Activated CD4-positive, CD25-positive, alpha-beta regulatory T cell treated with anti-CD3 and anti-CD28 coated beads, Interleukin-2, amount 50 U/mL, for 16 hours (primary cell): ENCODE results near the gene PXMP4.

Experiments
- DNase-seq: peaks from one replicate; pipeline ENCODE4 v3.0.0-alpha.2; 2020; ENCODE audit warnings: low read depth, low spot score

PXMP4 gene

GRCh38 chr20:33656010-33656782 is 63.9 kb downstream of the PXMP4 start:
- no peak for DNase-seq

DNA sequence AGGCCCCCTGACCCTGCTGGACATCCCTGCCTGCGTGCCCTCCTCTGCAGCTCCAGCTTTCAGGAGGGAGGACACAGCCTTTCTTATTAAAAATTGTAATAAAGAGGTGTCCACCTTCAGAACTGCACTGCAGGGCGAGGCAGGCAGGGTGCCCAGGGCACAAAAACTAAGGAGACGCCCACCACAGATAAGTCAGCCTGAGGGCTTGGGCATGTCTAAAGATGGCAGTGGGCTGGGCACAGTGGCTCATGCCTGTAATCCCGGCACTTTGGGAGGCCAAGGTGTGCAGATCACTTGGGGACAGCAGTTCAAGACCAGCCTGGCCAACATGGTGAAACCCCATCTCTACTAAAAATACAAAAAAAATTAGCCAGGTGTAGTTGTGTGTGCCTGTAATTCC is 64.9 kb downstream of the PXMP4 start:
- no peak for DNase-seq

DNA sequence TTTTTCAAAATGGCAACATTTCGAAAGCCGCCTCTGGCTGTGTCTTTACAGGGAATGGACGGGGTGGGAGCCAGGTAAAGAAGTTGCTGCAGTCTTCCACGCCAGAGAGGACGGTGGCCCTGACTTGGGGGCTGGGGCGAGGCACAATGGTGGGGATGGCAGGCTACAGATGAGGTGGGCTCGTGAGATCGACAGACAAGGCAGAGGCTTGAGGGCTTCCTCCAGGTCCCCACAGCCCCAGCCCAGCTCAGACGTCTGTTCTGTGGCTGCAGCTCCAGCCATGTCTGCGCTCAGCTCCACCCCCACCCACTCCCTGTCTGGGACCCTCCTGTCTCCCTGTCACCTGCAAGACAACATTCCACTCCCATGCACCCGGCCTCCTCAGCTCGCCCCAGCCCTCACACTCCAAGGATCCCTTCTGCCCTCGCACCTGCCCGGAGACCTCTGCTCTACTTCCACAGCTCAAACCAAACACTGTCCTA is 65.4 kb downstream of the PXMP4 start:
- no peak for DNase-seq

DNA sequence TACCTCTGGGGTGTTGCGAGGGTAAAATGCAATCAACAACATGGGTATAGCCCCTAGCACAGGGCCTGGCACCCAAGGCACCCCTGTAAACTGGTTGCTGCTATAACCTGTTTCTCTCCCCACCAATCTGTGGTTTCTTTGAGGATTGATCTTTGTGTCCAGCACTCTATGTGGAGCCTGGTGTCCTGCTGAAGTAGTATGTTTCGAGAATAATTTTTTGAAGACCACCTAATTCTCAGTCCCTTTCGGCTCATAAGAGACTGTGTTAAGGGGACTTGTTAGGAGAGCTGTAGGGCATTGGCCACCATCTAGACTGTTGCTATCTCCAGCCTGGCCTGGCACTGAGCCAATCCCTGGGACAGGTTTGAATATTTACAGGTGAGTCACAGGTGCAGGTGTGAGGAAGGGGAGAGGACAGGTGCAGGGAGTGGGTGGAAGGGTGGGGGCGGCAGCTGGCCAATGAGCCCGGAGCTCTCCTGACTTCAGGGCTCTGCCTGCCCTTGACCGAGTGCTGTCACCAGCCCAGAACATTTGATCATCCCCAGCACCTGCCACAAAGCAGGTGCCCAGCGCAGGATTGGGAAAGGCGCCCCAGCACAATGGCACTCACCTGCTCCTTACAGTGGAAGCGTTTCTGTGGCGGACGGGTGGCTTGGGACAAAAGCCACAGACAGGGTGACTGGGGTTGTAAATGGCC is 66.1 kb downstream of the PXMP4 start:
- DNase-seq, result no peak

DNA sequence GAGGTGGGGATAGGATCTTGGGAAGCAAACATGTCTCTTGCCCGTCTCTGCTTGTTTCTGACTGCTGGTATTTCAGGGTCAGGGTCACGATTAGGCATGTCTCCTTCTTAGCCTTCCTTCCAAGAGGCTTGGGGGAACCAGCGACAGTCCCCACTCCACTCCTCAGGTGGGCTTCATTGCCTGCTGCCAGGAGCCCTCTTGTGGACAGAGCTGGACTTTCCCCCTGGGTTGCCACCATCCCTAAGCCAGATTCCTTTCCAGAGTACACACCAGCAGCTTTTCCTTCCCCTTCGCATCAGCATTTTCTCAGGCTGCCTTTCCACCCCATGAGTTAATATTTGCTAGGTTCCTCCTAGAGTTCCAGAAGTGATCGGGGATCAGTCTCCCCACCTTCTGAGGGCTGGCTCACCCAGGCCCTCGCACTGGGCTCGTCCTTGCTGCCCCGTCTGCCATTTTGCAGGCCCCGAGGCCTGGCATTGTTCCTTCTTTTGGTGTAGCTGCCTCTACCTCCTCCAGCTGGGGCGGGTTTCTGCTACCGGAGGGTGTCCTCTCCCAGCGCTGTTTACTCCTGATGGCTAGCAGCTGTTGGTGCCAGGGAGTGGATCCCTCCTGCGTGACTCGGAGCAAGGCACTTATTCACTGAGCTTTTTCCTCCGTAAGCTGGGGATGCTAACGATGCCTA is 66.8 kb downstream of the PXMP4 start:
- DNase-seq, result no peak
